NB4 (cell line): ENCODE data around the gene UGT1A5.

Experiments
- POLR2A ChIP-seq: IDR thresholded peaks from 2 replicates; pipeline ENCODE4 v1.6.1; 2011; ENCODE audit warnings: mild to moderate bottlenecking; ENCODE audit not compliant: insufficient read length; ENCODE audit errors: extremely low read depth
- TF ChIP-seq, protein P1 (sequence below): IDR thresholded peaks from one replicate; pipeline ENCODE4 v1.5.1; 2012; ENCODE audit warnings: low read depth, low read length

DNA sequence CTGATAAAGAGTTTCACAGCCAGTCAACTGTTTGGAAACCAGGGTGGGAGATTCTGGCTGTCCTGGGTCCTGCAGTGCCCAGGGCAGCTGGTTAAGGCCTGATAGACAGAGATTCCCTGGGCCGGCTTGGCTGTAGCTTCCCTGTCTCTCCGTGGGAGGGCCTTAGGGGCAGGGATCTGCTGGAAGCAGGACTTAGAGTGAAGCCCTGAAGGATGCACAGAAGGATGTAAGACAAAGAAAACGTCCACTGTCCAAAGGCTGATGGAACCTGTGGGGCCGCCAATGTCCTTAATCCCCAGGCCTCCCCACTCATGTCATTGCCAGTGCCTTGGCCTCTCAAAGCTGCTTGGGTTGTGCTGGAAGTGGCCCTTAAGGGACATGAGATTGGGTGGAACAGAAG is 98.4 kb downstream of the UGT1A5 start:
- no peak for TF ChIP-seq POLR2A
- TF ChIP-seq, protein P1, sequence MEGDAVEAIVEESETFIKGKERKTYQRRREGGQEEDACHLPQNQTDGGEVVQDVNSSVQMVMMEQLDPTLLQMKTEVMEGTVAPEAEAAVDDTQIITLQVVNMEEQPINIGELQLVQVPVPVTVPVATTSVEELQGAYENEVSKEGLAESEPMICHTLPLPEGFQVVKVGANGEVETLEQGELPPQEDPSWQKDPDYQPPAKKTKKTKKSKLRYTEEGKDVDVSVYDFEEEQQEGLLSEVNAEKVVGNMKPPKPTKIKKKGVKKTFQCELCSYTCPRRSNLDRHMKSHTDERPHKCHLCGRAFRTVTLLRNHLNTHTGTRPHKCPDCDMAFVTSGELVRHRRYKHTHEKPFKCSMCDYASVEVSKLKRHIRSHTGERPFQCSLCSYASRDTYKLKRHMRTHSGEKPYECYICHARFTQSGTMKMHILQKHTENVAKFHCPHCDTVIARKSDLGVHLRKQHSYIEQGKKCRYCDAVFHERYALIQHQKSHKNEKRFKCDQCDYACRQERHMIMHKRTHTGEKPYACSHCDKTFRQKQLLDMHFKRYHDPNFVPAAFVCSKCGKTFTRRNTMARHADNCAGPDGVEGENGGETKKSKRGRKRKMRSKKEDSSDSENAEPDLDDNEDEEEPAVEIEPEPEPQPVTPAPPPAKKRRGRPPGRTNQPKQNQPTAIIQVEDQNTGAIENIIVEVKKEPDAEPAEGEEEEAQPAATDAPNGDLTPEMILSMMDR: no peak
